DMS79 (cell line): Measurements from ENCODE around the gene BDP1.
"Not testable (repeated sequence)": the region's sequence is repeated elsewhere in the genome, so short reads cannot be mapped to it uniquely, and the experiment has no call there.

Experiments used
- DNase-seq: peaks from one replicate; lab custom pipeline; 2025; lab: John Stamatoyannopoulos, UW

Gene BDP1

GRCh38 chr5:71569748-71570509 is 114.5 kb downstream of the BDP1 start:
- DNase-seq, result no peak

GRCh38 chr5:71571811-71572210 is 116.4 kb downstream of the BDP1 start:
- DNase-seq, result not testable (repeated sequence)

- no peak for DNase-seq
Observed at GRCh38 chr5:71573591-71573990, 118.1 kb downstream of the BDP1 start.

GRCh38 chr5:71575588-71575987 is 120.1 kb downstream of the BDP1 start:
- DNase-seq, result not testable (repeated sequence)

GRCh38 chr5:71576241-71576640 is 120.8 kb downstream of the BDP1 start:
- no peak for DNase-seq

- not testable (repeated sequence) for DNase-seq
Observed at GRCh38 chr5:71577839-71578238, 122.4 kb downstream of the BDP1 start.

- DNase-seq, result no peak
Observed at GRCh38 chr5:71582945-71583584, 127.6 kb downstream of the BDP1 start.

DNA sequence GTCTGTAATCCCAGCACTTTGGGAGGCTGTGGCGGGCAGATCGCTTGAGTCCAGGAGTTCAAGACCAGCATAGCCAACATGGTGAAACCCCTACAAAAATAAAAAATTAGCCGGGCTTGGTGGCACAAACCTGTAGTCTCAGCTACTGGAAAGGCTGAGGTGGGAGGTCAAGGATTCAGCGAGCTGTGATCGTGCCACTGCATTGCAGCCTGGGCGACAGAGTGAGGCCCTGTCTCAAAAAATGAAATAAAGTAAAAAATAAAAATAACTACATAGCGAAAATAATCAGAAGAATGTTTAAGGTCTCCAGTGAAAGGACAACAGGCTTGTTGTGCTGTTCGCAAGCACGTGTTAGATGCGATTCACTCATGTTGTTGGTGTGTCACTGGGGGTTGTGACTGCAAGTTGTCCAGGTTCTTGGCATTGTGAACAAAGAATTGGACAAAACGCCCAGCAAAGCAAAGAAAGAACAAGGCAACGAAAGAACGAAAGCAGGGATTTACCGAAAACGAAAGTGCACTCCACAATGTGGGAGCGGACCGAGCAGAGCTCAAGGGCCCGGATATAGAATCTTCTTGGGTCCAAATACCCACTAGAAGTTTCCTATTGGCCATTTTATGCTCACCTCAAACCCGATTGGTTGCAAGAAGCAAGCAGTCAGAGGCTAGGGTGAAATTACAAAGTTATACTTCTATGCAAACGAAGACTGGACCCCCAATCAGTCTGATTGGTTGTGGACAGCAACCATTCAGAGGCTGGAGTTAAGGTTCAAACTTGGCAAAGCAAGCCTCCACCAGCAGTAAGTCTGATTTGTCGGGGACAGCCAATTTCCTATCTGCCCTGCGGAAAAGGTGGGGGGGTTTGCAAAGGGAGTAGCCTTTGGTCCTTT is 130.8 kb downstream of the BDP1 start:
- DNase-seq, result no peak

- DNase-seq, result peak; percentile 74
Observed at GRCh38 chr5:71586941-71587765, 131.7 kb downstream of the BDP1 start, which contains the start of gene MCCC2. MCCC2 (plus strand) TSS chr5:71587340; CDS start chr5:71587426, 86 bp downstream.

DNA sequence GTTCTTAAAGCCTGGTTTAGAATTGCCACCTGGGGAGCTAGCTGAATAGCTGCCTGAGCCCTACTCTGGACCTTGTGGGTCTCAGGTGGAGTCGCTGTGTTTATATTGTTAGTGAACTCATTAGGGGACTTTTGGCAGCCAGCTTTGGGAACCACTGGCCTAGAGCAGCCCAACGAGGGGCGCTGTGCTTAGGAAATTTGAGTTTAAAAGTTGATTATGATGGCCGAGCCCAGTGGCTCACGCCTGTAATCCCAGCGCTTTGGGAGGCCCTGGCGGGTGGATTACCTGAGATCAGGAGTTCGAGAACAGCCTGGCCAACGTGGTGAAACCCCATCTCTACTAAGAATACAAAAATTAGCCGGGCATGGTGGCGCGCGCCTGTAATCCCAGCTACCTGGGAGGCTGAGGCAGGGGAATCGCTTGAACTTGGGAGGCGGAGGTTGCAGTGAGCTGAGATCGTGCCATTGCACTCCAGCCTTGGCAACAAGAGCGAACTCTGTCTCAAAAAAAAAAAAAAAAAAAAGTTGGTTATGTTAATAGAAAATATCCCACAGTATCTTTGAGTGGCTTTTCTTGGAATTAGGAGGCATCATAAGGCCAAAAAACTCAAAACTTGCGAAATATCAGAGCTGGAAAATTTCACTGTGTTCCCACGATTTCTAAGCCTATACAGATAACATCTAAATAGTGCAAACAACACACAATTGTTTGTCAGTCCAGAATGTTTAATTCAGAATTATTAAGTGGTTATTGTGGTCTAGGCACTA is 132.5 kb downstream of the BDP1 start:
- no peak for DNase-seq

- DNase-seq, result no peak
Observed at GRCh38 chr5:71588533-71588885, 133.1 kb downstream of the BDP1 start.

- no peak for DNase-seq
Observed at GRCh38 chr5:71589903-71590302, 134.5 kb downstream of the BDP1 start.

DNA sequence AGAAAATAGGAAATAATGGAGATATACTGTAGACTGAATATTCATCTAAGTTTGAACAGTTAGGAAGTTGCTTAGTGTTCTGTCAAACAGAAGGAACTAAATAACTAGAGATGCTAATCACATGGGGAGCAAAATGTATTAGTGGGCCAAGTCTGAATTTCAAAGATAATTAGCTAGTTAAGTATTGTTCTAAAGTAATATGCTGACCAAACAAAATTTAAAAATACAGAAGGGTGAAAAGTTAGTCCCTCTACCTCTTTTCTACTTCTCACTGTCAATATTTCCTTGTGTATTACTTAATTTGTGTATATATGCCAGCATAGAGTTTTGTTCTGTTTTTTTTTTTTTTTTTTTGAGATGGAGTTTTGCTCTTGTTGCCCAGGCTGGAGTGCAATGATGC is 135.6 kb downstream of the BDP1 start:
- no peak for DNase-seq

- no peak for DNase-seq
Observed at GRCh38 chr5:71596169-71596568, 140.7 kb downstream of the BDP1 start.

- DNase-seq, result no peak
Observed at GRCh38 chr5:71597001-71597400, 141.6 kb downstream of the BDP1 start.

DNA sequence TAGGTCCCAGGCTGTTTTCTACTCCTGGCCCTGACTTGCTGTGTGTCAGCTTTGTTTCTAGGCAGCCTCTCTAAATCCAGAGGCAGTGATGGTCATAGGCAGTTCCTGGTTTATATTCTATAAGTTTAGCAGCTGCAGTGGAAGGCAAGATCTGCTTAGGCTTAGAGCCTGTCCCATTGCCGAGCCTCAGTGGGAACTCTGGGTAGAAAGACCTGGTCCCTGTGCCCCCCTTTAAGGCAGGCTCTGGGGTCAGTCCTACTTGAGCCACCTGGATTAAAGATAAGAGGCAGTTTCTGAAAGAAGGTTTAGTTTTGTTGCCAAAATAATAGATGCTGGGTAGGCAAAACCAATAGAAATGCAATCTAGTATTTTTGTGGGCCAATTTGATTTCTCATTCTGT is 145.3 kb downstream of the BDP1 start:
- no peak for DNase-seq

- DNase-seq, result no peak
Observed at GRCh38 chr5:71601222-71602026, 146.0 kb downstream of the BDP1 start.

GRCh38 chr5:71609916-71610315 is 154.5 kb downstream of the BDP1 start:
- not testable (repeated sequence) for DNase-seq

DNA sequence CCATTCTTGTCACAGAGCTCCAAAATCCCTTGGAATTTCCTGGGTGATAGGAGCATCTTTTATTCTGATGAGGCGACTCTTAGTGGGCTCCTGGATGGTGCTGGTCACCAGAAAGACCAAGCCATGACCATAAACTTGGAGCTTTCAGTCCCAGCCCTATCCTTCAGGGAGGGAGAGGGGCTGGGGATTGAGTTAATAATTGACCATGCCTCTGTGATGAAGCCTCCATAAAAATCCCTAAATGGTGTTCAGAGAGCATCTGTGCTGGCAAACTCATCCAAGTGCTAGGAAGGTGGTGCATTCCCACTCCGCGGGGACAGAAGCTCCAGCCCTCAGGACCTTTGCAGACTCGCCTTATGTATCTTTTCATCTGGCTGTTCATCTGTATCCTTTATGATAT is 160.4 kb downstream of the BDP1 start:
- no peak for DNase-seq
